GM15510 (cell line): ENCODE data around the gene GNAQ.

ENCODE experiments used
- POLR2A ChIP-seq: IDR thresholded peaks from 3 replicates; pipeline ENCODE4 v1.6.1; 2011; ENCODE audit warnings: borderline replicate concordance; ENCODE audit not compliant: insufficient read length; ENCODE audit errors: extremely low read depth

GNAQ gene

GRCh38 chr9:77764894-77765780 is 266.5 kb downstream of the GNAQ start:
- no peak for TF ChIP-seq POLR2A

GRCh38 chr9:77763566-77763965 is 268.0 kb downstream of the GNAQ start:
- no peak for TF ChIP-seq POLR2A

- no peak for TF ChIP-seq POLR2A
These were observed 272.2 kb downstream of the GNAQ start for GRCh38 chr9:77759391-77759790.

- TF ChIP-seq POLR2A: no peak
These were observed 275.2 kb downstream of the GNAQ start for GRCh38 chr9:77756449-77756848.

GRCh38 chr9:77753180-77753579 is 278.4 kb downstream of the GNAQ start:
- TF ChIP-seq POLR2A: no peak

GRCh38 chr9:77752554-77752953 is 279.1 kb downstream of the GNAQ start:
- no peak for TF ChIP-seq POLR2A

- TF ChIP-seq POLR2A: no peak
These were observed 280.1 kb downstream of the GNAQ start for GRCh38 chr9:77751341-77752091.

GRCh38 chr9:77750981-77751340 is 280.6 kb downstream of the GNAQ start:
- no peak for TF ChIP-seq POLR2A

- TF ChIP-seq POLR2A: no peak
These were observed 281.3 kb downstream of the GNAQ start for GRCh38 chr9:77750284-77750683.

GRCh38 chr9:77748214-77748772 is 283.3 kb downstream of the GNAQ start:
- no peak for TF ChIP-seq POLR2A

- no peak for TF ChIP-seq POLR2A
These were observed 284.4 kb downstream of the GNAQ start for GRCh38 chr9:77747163-77747562.

GRCh38 chr9:77744841-77745430 is 286.7 kb downstream of the GNAQ start:
- no peak for TF ChIP-seq POLR2A

GRCh38 chr9:77743386-77743785 is 288.2 kb downstream of the GNAQ start:
- no peak for TF ChIP-seq POLR2A

GRCh38 chr9:77738932-77739331 is 292.7 kb downstream of the GNAQ start:
- no peak for TF ChIP-seq POLR2A

GRCh38 chr9:77735494-77735893 is 296.1 kb downstream of the GNAQ start:
- TF ChIP-seq POLR2A: no peak
